Right hindlimb (tissue), 1 donor: ENCODE data around the gene APPBP2.
A peak's percentile ranks its signal among the peaks of the same experiment; 100 is the strongest.
"Not testable (repeated sequence)": the region's sequence is repeated elsewhere in the genome, so short reads cannot be mapped to it uniquely, and the experiment has no call there.

Experiments used
- DNase-seq: peaks from one replicate; pipeline ENCODE4 v3.0.0-alpha.2; 2018

Gene APPBP2

GRCh38 chr17:60430561-60430960 lies 95.5 kb downstream of the APPBP2 start:
- DNase-seq = not testable (repeated sequence)

GRCh38 chr17:60428491-60428890 lies 97.6 kb downstream of the APPBP2 start:
- DNase-seq = not testable (repeated sequence)

GRCh38 chr17:60426596-60426995 lies 99.4 kb downstream of the APPBP2 start:
- no peak for DNase-seq

- DNase-seq = no peak
These were observed 100.4 kb downstream of the APPBP2 start for GRCh38 chr17:60425626-60426025.

DNA sequence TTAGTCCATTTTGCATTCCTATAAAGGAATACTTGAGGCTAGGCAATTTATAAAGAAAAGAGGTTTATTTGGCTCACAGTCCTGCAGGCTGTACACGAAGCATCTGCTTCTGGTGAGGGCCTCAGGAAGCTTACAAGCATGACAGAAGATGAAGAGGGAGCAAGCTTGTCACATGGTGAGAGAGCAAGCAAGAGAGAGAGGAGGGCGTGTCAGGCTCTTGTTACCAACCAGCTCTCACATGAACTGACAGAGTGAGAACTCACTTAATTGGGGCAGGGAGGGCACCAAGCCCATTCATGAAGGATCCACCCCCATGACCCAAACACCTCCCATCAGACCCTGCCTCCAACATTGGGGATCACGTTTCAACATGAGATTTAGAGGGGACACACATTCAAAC lies 102.2 kb downstream of the APPBP2 start:
- DNase-seq = no peak

DNA sequence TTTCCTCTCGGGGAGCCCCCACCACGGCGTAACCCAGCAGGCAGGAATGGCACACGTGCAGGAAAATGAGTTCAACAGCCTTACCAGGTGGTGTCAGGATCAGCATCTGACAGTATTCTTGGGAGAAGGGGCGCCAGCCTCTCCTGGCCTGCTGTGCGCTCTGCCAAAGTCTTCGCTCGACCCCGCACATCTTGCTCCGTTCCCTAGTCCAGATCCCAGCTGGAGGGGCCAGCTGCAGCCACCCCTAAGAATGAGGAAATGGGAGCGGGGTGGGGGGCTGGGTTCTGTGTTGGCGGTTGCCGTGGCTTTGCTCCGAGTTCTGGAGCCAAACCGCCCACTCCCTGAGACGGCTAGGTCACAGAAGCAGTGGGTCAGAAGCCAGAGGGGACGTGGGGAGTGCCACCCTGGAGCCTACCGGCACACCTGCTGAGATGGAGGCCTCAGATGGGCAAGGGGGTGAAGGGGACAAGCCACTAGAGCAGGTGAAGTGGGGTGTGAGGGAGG lies 103.8 kb downstream of the APPBP2 start, which contains the start of gene CHCT1:
Gene CHCT1 (plus strand): TSS at position 328 of the 504 bp plus-strand sequence. CDS start 104 bp downstream, at position 432.
- DNase-seq = peak; percentile 39

DNA sequence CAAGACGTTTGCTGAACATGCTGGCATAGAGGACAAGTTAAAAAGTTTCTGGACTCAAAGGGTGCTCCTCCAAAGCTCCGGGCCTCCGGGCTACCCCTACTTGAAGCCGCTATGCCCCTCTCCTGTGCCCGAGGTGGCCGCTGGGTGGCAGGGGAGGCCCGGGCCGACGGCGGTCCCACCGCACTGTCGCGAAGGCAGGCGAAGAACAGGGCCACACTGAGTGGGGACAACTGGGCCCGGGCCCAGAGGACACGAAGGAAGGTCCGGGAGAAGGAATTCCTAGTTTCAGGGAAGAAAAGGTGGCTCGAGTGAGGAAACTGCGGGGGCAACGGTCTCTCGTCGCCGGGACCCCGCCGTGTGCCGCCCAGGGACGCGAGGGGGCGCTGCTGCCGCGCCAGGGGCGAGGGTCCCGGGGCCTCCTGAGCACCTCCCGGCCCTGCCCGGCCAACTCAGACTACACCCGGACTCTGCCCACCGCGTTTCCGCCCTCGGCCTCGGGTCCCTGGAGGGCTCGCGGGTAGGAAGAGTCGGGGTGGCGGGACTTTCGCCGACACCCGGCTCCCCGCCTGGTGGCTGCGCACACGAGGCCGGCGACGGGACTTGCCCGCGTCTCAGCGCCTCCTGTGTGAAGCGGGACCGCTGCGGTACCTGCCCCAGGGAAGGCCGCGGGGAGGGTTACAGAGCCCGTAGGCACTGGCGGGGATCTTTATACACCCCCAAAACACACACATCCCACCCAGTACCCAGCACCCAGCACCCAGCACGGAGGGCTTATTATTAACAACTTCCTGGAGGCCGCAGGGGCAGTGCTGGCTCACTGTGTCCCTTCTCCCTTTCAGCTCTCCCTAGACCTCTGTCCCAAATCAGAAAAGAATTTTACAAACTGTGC lies 104.5 kb downstream of the APPBP2 start:
- DNase-seq = peak; percentile 80

- not testable (repeated sequence) for DNase-seq
These were observed 106.2 kb downstream of the APPBP2 start for GRCh38 chr17:60419875-60420274.

DNA sequence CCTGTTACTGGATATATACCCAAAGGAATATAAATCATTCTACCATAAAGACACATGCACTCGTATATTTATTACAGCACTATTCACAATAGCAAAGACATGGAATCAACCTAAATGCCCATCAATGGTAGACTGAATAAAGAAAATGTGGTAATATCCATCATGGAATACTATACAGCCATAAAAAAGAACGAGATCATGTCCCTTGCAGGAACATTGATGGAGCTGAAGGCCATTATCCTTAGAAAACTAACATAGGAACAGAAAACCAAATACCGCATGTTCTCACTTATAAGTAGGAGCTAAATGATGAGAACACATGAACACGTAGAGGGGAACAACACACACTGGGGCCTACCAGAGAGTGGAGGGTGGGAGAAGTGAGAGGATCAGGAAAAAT lies 107.0 kb downstream of the APPBP2 start:
- not testable (repeated sequence) for DNase-seq

- no peak for DNase-seq
These were observed 109.6 kb downstream of the APPBP2 start for GRCh38 chr17:60416368-60416925.

- no peak for DNase-seq
These were observed 110.9 kb downstream of the APPBP2 start for GRCh38 chr17:60415146-60415545.

DNA sequence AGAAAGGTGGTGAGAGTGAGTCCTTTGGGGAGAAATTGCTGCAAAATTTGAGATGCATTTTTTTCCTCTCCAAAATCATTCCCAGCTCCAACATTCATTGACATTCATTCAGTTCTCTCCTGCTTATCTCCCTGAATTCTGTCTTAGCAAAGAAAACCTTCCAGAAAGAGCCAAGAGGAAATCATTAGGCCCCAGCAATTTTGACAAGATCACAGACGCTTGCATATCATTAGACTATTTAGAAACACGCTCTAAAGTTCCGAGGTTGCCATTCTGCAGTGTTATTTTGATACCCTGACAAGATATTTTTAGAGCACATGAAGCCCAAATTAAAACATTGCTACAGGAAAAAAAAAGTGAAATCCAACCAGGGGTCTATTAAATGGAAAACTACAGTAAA lies 113.3 kb downstream of the APPBP2 start:
- no peak for DNase-seq

GRCh38 chr17:60410001-60410400 lies 116.0 kb downstream of the APPBP2 start:
- DNase-seq = no peak

DNA sequence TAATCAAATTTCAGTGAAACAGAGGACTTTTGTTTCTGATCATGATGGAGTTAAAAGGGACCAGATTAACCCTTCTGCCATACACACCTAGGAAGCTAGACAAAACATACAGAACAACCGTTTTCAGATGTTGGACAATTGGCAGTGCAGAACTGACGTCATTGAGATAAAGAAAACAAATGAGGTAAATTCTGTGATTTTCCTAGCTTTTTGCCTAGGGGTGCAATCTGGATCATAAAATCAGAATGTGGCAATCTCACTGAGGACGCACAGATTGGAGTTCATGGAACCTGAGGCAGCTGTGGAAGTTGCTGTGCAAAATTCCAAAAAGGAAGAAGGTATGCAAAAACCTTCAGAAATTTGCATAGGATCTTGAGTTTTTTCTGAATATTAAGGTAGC lies 119.2 kb downstream of the APPBP2 start:
- DNase-seq = no peak

- DNase-seq = no peak
These were observed 122.1 kb downstream of the APPBP2 start for GRCh38 chr17:60403962-60404361.

GRCh38 chr17:60403523-60403810 lies 122.6 kb downstream of the APPBP2 start:
- DNase-seq = no peak

DNA sequence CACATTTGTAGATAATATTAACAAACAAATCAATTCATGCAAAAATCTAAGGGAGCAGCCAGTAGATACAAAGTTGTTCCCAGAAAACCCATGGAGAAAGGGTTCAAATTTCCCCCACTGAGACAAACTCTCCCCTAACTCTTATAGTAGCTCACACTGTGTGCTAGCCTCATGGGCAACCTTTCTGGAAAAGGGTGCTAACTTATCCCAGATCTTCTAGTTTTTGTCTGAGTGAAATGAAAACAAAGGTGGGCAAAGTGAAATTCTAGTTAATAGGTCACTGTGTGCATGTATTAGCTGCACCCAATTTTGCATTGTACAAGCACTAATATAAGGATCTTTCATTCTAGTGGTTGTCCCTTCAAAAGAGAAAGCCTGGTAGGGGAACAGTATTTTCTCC lies 124.2 kb downstream of the APPBP2 start:
- DNase-seq = no peak

- no peak for DNase-seq
These were observed 127.6 kb downstream of the APPBP2 start for GRCh38 chr17:60398227-60398959.

DNA sequence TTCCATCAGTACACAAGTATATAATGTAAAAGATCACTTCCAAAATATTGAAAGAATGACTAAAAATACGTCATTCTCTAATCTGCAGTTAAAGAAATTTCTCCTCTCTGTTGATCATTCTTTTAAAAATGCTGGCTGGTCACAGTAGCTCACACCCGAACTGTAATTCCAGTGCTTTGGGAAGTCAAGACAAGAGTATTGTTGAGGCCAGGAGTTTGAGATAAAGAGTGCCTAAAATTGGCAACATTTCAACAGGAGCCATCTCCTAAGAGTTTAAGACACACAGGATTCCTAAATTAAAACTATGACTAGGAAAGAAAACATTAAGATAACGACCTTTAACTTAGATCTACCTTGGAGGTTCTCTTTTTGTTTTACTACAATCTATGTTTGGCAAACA lies 129.6 kb downstream of the APPBP2 start:
- no peak for DNase-seq

GRCh38 chr17:60395508-60396065 lies 130.5 kb downstream of the APPBP2 start:
- no peak for DNase-seq

DNA sequence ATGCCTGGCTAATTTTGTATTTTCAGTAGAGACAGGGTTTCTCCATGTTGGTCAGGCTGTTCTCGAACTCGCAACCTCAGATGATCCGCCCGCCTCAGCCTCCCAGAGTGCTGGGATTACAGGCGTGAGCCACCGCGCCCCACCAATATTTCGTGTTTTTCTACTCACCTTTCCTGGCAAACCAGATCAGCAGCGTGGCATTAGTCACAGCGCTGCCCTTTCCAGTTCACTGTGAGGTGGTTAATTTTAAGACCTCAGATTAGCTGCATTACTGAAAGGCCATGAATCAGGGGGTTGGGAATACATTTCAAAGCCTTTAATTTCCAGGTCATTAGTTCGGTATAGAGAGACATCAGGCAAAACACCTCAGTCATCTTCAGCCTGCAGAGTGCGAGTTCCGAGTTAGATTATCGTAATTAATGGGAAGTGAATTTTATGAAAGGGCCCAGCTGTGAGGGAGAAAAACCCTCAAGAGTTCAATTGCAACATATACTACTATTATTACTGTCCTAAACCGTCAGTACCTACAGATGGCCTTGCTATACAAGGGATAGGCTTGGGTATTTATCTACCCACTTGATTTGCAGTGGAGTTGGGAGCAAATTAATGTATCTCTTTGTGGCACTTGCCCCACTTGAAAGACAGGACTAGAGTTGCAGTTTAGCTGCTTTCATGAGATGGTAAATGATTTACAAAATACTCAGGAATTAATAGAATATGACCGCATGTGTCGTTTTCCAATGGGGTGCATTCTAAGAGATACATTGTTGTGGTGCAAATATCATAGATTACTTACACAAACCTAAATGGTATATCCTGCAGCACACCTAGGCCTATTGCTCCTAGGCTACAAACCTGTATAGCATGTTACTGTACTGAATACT lies 132.0 kb downstream of the APPBP2 start:
- no peak for DNase-seq
